HG03354 (cell line): ENCODE measurements around the gene JPH2.

Source experiments
- ATAC-seq: cut with Tn5 transposase; IDR thresholded peaks from one replicate; pipeline ENCODE4 v1.9.1; 2021; ENCODE audit warnings: mild to moderate bottlenecking; ENCODE audit not compliant: unreplicated experiment, poor library complexity, severe bottlenecking

The JPH2 gene

GRCh38 chr20:44084891-44085290 lies 102.1 kb downstream of the JPH2 start:
- ATAC-seq = no peak

GRCh38 chr20:44084439-44084838 lies 102.5 kb downstream of the JPH2 start:
- ATAC-seq = no peak

GRCh38 chr20:44083220-44083933 lies 103.6 kb downstream of the JPH2 start:
- ATAC-seq = no peak

GRCh38 chr20:44081888-44082287 lies 105.1 kb downstream of the JPH2 start:
- ATAC-seq = no peak

GRCh38 chr20:44081476-44081875 lies 105.5 kb downstream of the JPH2 start:
- ATAC-seq = no peak

- peak; percentile 83 for ATAC-seq
Measured at GRCh38 chr20:44080646-44081267, 106.2 kb downstream of the JPH2 start.

DNA sequence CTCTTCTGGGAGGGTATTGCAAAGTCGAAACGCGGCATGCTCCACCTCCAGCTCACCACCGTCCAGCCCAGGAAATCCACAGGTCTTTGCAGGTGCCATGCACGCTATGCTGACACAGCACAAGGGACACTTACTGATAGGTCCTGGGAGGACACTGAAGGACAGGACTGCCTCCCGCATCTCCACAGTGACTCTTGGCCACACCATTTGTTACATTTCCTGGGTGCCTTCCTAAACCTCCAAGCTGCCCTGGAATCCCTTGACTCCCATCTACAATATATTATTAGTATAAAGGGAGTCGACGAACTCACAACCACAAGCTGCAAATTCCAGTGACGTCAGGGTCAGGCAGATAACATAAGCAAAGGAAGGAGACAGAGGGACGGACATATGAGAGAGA lies 106.9 kb downstream of the JPH2 start:
- ATAC-seq = no peak

GRCh38 chr20:44079291-44079690 lies 107.7 kb downstream of the JPH2 start:
- no peak for ATAC-seq

DNA sequence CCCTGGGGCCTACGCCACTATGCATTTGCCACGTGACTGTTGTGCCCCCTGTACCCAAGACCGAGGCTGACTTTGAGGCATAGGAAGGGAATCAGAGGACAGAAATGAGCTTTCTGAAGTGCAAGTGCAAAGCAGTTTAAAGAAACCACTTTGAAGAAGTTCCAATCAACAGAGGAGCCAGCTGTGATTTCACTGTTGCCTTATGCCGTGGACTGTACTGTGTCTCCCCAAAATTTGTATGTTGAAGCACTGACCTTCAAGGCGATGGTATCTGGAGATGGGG lies 111.1 kb downstream of the JPH2 start:
- ATAC-seq = no peak

DNA sequence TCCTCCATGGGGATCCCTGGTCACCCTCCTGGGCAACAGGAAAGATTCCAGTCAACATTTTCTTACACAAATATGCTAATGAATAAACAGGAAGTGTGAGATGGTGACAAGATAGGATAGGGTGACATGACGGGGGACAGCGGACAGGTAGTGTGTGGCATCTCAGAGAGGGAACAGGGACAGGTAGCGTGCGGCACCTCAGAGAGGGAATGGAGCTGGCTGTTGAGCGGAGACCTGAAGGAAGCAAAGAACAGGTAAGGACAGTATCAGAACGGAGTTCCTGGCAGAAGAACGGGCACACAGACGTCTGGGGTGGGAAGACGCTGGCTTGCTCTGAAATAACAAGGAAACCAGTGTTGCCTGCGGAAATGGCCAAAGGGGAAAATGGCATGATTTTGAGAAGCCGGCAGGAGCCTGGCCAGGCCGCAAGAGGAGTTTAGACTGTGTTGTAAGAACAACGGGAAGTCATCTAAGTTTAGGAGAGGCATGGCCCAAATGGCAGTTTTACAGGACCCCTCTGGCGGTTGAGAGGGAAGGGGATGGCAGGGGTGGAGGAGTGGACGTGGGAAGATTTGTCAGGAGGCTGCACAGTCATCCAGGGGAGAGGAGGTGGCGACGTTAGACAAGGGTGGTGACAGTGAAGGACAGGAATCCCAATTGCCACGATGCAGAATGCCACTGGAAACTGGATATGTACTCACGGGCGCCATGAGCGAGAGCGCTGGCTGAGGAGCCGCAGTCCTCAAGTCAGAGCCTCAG lies 111.6 kb downstream of the JPH2 start:
- no peak for ATAC-seq

DNA sequence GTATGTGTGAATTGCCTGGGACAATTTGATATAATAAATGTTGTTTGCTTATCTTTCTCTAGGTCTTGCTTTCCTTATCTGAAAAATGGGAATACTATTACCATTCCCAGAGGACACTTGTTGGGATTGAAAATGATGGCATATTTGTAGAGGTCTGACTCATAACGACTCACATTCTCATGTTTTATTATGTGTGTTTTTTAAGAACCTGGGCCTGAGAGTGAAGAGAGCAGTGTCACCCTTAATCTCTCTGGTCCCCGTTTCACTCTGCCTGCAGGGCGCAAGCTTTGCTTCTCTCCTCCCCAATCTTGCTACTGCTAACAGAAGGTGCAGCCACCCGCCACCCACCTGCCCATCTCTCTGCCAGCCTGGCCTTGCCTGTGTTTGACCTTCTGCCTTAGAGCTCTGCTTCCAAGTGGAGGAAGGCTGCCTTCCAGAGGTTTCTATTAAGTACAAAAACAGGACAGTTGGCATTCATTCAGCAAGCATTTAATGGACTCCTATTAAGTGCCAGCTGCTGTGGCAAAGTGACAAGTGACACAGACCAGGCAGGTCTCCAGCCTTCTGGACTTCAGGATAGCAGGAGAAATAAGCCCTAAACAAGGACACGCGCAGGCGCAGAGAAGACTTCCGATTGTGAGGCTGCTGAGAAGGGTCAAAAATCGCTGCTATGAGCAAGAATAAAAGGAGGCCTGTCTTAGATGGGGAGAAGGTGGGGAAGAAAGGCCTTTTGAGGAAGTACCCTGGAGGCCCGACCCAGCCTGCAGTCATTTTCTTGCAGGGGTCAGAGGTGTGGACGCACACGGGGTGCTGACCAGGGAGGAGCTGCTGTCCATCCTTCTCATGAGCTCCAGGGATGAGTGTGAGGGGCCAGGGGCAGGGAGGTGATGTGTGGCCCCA lies 112.5 kb downstream of the JPH2 start:
- no peak for ATAC-seq

- no peak for ATAC-seq
Measured at GRCh38 chr20:44073675-44074071, 113.3 kb downstream of the JPH2 start.

GRCh38 chr20:44073011-44073674 lies 113.8 kb downstream of the JPH2 start:
- ATAC-seq = no peak

DNA sequence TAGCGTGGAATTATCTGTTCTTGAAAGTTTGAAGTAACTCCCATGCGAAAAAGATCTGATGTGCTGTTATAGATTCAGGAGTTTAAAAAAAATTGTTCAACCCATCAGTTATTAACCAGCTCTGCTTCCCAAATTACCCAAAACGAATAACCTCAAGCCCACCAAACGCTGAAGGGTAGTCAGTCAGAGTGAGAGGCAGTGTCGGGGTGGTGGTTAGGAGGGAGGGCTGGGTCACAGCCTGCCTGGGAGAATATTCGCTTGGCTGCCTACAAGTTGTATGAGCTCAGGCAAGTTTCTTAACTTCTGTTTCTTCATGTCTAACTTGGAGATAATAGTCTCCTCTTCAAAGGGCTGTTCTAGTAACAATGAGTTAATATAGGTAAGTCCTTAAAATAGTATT lies 114.6 kb downstream of the JPH2 start:
- ATAC-seq = peak; percentile 52

DNA sequence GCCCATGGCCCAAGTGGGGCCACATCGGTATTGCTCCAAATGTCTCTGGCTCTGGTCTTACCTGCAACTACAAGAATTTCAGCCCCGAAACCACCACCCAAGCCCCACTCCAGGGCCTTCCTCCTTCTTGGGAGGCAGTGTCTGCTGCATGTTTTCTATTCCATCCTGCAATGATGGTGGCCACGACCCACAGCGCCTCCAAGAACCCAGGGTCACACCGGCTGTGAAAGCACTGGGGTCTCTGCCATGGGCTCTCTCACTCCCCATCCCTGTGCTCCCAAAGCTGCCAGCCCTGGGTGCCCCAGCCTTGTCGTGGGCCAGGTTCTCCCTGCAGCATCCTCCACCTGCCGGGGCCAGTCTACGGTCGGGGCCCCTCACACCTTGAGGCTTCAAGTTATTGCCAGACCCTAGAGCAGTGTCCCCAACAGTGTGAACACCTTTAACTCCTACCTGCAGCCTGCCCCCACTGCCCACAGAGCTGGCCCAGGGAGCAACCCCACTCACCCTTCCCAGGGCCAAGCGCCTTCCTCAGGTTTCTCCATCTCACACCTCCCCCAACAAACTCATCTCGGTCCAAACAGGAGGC lies 115.4 kb downstream of the JPH2 start:
- no peak for ATAC-seq

DNA sequence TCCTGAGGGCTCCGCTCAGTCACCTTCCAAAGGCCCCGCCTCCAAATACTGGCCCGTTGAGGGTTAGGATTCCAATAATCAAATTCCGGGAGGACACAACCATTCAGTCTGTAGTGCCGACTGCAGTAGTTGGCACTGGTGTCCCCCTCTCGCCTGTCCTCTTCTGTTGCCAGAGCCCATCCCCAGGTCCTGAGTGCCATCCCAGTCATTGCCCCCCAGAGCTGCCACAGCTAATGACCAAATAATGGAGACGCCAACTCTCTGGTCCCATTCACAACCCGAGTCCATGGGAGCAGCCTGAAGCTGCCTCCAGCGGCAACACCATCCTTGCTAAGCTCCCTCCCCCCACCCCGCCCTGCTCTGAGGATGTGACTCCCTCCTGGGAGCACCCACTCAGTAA lies 115.9 kb downstream of the JPH2 start:
- ATAC-seq = no peak

GRCh38 chr20:44070139-44070900 lies 116.7 kb downstream of the JPH2 start:
- no peak for ATAC-seq

- peak; percentile 63 for ATAC-seq
Measured at GRCh38 chr20:44069203-44070011, 117.6 kb downstream of the JPH2 start.
